Endothelial cell of umbilical vein (primary cell): ENCODE data around the gene CACNA2D3. TPM values are rescaled to one million over a fixed set of nuclear protein-coding genes. Genes with fewer than 3 reads are reported as not detected.

Source experiments
- BruUV-seq: library from RNA; stranded (reverse); fragments of 400-500 nt; replicated peaks from 2 replicates; lab custom pipeline; 2021; lab: Mats Ljungman, UMichigan
- CTCF ChIA-PET: fragments of 300-600, 350-600 bp; sonication (Branson Sonifier 250); formaldehyde crosslinking; loops from one replicate; lab custom pipeline; 2021; ENCODE audit warnings: antibody characterized with exemption, inconsistent platforms; lab: Charles Lee
- POLR2A ChIA-PET: fragments of 300-600, 350-600 bp; sonication (Branson Sonifier 250); formaldehyde crosslinking; loops from one replicate; lab custom pipeline; 2021; ENCODE audit warnings: antibody characterized with exemption, inconsistent platforms; lab: Charles Lee
- DNase-seq: peaks from one replicate; pipeline ENCODE4 v3.0.0-alpha.2; 2011; ENCODE audit warnings: low read depth, low spot score
- FAIRE-seq: peaks from 2 replicates; lab custom pipeline; 2011; peaks lifted over from hg19 to GRCh38; lab: Jason Lieb, UNC
- H2AFZ ChIP-seq: 2 replicates; pipeline ENCODE4 v1.6.0; 2012; ENCODE audit warnings: low read depth, low read length, control low read depth, inconsistent platforms
- H3K27ac ChIP-seq: 2 replicates; pipeline ENCODE4 v1.5.1; 2011; ENCODE audit warnings: low read depth, mild to moderate bottlenecking, control low read depth, low read length, moderate library complexity; ENCODE audit not compliant: insufficient read depth
- H3K27me3 ChIP-seq, 2 experiments: 2 replicates each; pipeline versions ENCODE4 v1.6.0 to v1.6.1; 2011; ENCODE audit warnings: low read length in 2 of 2, mixed read lengths in 1 of 2; ENCODE audit not compliant: control insufficient read depth in 2 of 2, insufficient read depth in 2 of 2
- H3K36me3 ChIP-seq, 2 experiments: 2 replicates in 1 of 2; 3 replicates in 1 of 2; pipeline ENCODE4 v1.5.1; 2011; ENCODE audit warnings: low read length in 2 of 2, mild to moderate bottlenecking in 1 of 2, moderate library complexity in 1 of 2; ENCODE audit not compliant: control insufficient read depth in 2 of 2, insufficient read depth in 2 of 2; ENCODE audit errors: extremely low read depth in 1 of 2
- H3K4me1 ChIP-seq: 3 replicates; pipeline ENCODE4 v1.5.1; 2011; ENCODE audit warnings: mild to moderate bottlenecking, low read length; ENCODE audit not compliant: control insufficient read depth, insufficient read depth; ENCODE audit errors: extremely low read depth
- H3K4me2 ChIP-seq: 2 replicates; pipeline ENCODE4 v1.6.1; 2011; ENCODE audit warnings: low read length, control low read depth, mixed read lengths; ENCODE audit not compliant: insufficient read depth
- H3K4me3 ChIP-seq, 3 experiments: fragments of 200-600 bp in 1 of 3; sonication (generic), shearing (Covaris generic) in 1 of 3; replicated peaks in 1 of 3; 2 replicates each; pipeline ENCODE4 v1.5.1; 2011 to 2016; ENCODE audit warnings: control low read depth in 3 of 3, low read length in 3 of 3, mild to moderate bottlenecking in 2 of 3, inconsistent platforms in 1 of 3, low read depth in 1 of 3, moderate library complexity in 1 of 3; ENCODE audit not compliant: insufficient read depth in 1 of 3
- H3K79me2 ChIP-seq: 2 replicates; pipeline ENCODE4 v1.6.0; 2012; ENCODE audit warnings: low read length, inconsistent platforms; ENCODE audit not compliant: control insufficient read depth, insufficient read depth
- H3K9ac ChIP-seq: replicated peaks from 2 replicates; pipeline ENCODE3; 2011; ENCODE audit warnings: low read length, control low read depth; ENCODE audit not compliant: insufficient read depth; ENCODE audit errors: extremely low read depth
- H3K9me1 ChIP-seq: replicated peaks from 3 replicates; pipeline ENCODE4 v1.6.0; 2011; ENCODE audit warnings: mild to moderate bottlenecking, low read length; ENCODE audit not compliant: control insufficient read depth, insufficient read depth; ENCODE audit errors: extremely low read depth
- H3K9me3 ChIP-seq: replicated peaks from 2 replicates; pipeline ENCODE4 v1.5.1; 2012; ENCODE audit warnings: low read length, inconsistent platforms; ENCODE audit not compliant: control insufficient read depth, insufficient read depth
- H4K20me1 ChIP-seq: replicated peaks from 2 replicates; pipeline ENCODE3; 2011; ENCODE audit warnings: mild to moderate bottlenecking, low read length; ENCODE audit not compliant: control insufficient read depth, insufficient read depth; ENCODE audit errors: extremely low read depth
- EZH2 ChIP-seq: IDR thresholded peaks from 2 replicates; pipeline ENCODE4 v1.6.1; 2012; ENCODE audit warnings: borderline replicate concordance, low read depth, mild to moderate bottlenecking, moderate library complexity, low read length, inconsistent platforms; ENCODE audit not compliant: severe bottlenecking
- FOS ChIP-seq: IDR thresholded peaks from 2 replicates; pipeline ENCODE4 v1.6.1; 2011; ENCODE audit warnings: mild to moderate bottlenecking, low read length, moderate library complexity, borderline replicate concordance; ENCODE audit not compliant: insufficient read depth
- GATA2 ChIP-seq: IDR thresholded peaks from 2 replicates; pipeline ENCODE4 v1.7.0; 2011; ENCODE audit warnings: low read depth, mild to moderate bottlenecking, moderate library complexity, mixed read lengths, low read length; ENCODE audit not compliant: insufficient read length, insufficient read depth
- JUN ChIP-seq: IDR thresholded peaks from 2 replicates; pipeline ENCODE4 v1.6.1; 2011; ENCODE audit warnings: borderline replicate concordance, low read depth; ENCODE audit not compliant: insufficient read length, insufficient read depth
- MAX ChIP-seq: IDR thresholded peaks from 2 replicates; pipeline ENCODE4 v1.6.1; 2011; ENCODE audit not compliant: insufficient read depth, insufficient read length
- MYC ChIP-seq: IDR thresholded peaks from one replicate; pipeline ENCODE4 v1.6.1; 2011; ENCODE audit warnings: mild to moderate bottlenecking, low read depth, low read length
- POLR2A ChIP-seq: IDR thresholded peaks from 2 replicates; pipeline ENCODE4 v1.6.1; 2012; ENCODE audit warnings: low read depth, mild to moderate bottlenecking, control low read depth, low read length
- POLR2AphosphoS5 ChIP-seq: IDR thresholded peaks from 2 replicates; pipeline ENCODE4 v1.6.1; 2012; ENCODE audit warnings: low read depth, mild to moderate bottlenecking, control low read depth, low read length, moderate library complexity; ENCODE audit not compliant: insufficient read depth
- dilution Hi-C: fragments of 300-500 bp; cut with MboI; formaldehyde crosslinking; loops from one replicate; pipeline ENCODE4 v1.15.0; 2019; ENCODE audit warnings: low sequenced_read_pairs; ENCODE audit not compliant: extremely low pct_ligation_motif_present
- intact Hi-C: fragments of 100-400 bp; cut with micrococcal nuclease; formaldehyde crosslinking; loops from one replicate; pipeline ENCODE4 v1.10.0; 2022
- polyA plus RNA-seq, 4 experiments: library from polyadenylated mRNA; depleted of rRNA in 3 of 4; stranded (reverse) in 3 of 4; unstranded in 1 of 4; fragments of >200 nt; gene quantifications; 2 replicates each; pipeline versions ENCODE4 v1.2.1 to v1.2.3, GENCODE V29; 2011 to 2012; ENCODE audit warnings: missing spikeins in 1 of 4
- total RNA-seq: library from RNA; stranded (reverse); gene quantifications from 2 replicates; pipeline ENCODE4 v1.2.3, GENCODE V29; 2021
- TF ChIP-seq, protein P1 (sequence below), 2 donors: IDR thresholded peaks; 1 replicate in 1 of 2; 2 replicates in 1 of 2; pipeline ENCODE4 v1.5.1; 2011; ENCODE audit warnings: low read length in 2 of 2, mild to moderate bottlenecking in 2 of 2, moderate library complexity in 2 of 2, control low read depth in 1 of 2, inconsistent platforms in 1 of 2, low read depth in 1 of 2; ENCODE audit not compliant: insufficient read depth in 1 of 2; ENCODE audit errors: extremely low read depth in 1 of 2

The CACNA2D3 gene
- total and polyA plus RNA-seq, 2 donors (not counting 3 experiments of a cell fraction or from before 2014, with no cell fraction given), result not detected

- CTCF ChIA-PET, result no interaction called here
- dilution Hi-C loops, result no loop called here
- BruUV-seq, result no TSS peak
These were observed 113.6 kb downstream of the CACNA2D3 start for GRCh38 chr3:54235998-54236397.

More at GRCh38 chr3:54235998-54236397, 113.6 kb downstream of the CACNA2D3 start:
- no peak for TF ChIP-seq MAX
- TF ChIP-seq, protein P1, sequence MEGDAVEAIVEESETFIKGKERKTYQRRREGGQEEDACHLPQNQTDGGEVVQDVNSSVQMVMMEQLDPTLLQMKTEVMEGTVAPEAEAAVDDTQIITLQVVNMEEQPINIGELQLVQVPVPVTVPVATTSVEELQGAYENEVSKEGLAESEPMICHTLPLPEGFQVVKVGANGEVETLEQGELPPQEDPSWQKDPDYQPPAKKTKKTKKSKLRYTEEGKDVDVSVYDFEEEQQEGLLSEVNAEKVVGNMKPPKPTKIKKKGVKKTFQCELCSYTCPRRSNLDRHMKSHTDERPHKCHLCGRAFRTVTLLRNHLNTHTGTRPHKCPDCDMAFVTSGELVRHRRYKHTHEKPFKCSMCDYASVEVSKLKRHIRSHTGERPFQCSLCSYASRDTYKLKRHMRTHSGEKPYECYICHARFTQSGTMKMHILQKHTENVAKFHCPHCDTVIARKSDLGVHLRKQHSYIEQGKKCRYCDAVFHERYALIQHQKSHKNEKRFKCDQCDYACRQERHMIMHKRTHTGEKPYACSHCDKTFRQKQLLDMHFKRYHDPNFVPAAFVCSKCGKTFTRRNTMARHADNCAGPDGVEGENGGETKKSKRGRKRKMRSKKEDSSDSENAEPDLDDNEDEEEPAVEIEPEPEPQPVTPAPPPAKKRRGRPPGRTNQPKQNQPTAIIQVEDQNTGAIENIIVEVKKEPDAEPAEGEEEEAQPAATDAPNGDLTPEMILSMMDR (IDR thresholded peaks at IDR 0.05; ENCODE audit: extremely low read depth in 1 of 2, insufficient read depth in 1 of 2, low read depth in 1 of 2, low read length in 2 of 2), result no peak
- TF ChIP-seq POLR2A, result no peak
- no peak for TF ChIP-seq MYC
- no peak for TF ChIP-seq EZH2
- no peak for TF ChIP-seq POLR2AphosphoS5
- TF ChIP-seq FOS, result no peak
- no peak for TF ChIP-seq JUN
- no peak for TF ChIP-seq GATA2
- Histone ChIP-seq H3K9me1 (no peaks in the 10 kb centered on the region), H2AFZ (no peak overlapping the region), H3K79me2 (no peaks in the 10 kb centered on the region), H3K4me3 (no peak overlapping the region), H3K9me3 (peaks cover 2% of the 10 kb centered on the region), H3K4me2 (no peak overlapping the region), H3K27me3 (no peaks in the 10 kb centered on the region), H3K4me1 (no peaks in the 10 kb centered on the region), H4K20me1 (no peaks in the 10 kb centered on the region), H3K9ac (no peak overlapping the region), H3K27ac (no peak overlapping the region), H3K36me3 (no peaks in the 10 kb centered on the region)
- no peak for FAIRE-seq
- no peak for DNase-seq
- POLR2A ChIA-PET, result no interaction called here
- intact Hi-C loops, result no loop called here
